HFF-Myc (cell line): ENCODE data around the gene SNRNP27.

ENCODE experiments used
- DNase-seq: peaks from one replicate; pipeline ENCODE4 v3.0.0-alpha.2; 2011; ENCODE audit warnings: low read depth; ENCODE audit errors: extremely low read depth
- H3K4me3 ChIP-seq: replicated peaks from 2 replicates; pipeline ENCODE4 v1.5.1; 2011; ENCODE audit warnings: low read depth, mild to moderate bottlenecking, control low read depth, low read length
- CTCF ChIP-seq: IDR thresholded peaks from 2 replicates; pipeline ENCODE4 v1.5.1; 2012; ENCODE audit warnings: mild to moderate bottlenecking, low read depth, low read length, control low read depth; ENCODE audit errors: missing control alignments

Gene SNRNP27

GRCh38 chr2:69933254-69933828 lies 39.6 kb downstream of the SNRNP27 start:
- no peak for TF ChIP-seq CTCF
- H3K4me3 ChIP-seq, result no peak overlapping the region
- no peak for DNase-seq

- DNase-seq, result no peak
- no peak for TF ChIP-seq CTCF
- H3K4me3 ChIP-seq, result no peak overlapping the region
Measured at GRCh38 chr2:69933839-69934613, 40.3 kb downstream of the SNRNP27 start.

GRCh38 chr2:69934614-69934908 lies 40.8 kb downstream of the SNRNP27 start:
- DNase-seq, result no peak
- H3K4me3 ChIP-seq, result no peak overlapping the region
- TF ChIP-seq CTCF, result no peak

- TF ChIP-seq CTCF, result no peak
- no peak for DNase-seq
- no peak overlapping the region for H3K4me3 ChIP-seq
Measured at GRCh38 chr2:69935011-69935410, 41.3 kb downstream of the SNRNP27 start.

- H3K4me3 ChIP-seq, result no peak overlapping the region
- no peak for TF ChIP-seq CTCF
- no peak for DNase-seq
Measured at GRCh38 chr2:69936906-69937305, 43.1 kb downstream of the SNRNP27 start.

- no peak for DNase-seq
- no peak for TF ChIP-seq CTCF
- H3K4me3 ChIP-seq, result no peak overlapping the region
Measured at GRCh38 chr2:69937968-69938367, 44.2 kb downstream of the SNRNP27 start.
